Heart left ventricle (tissue), 16 donors: ENCODE results near the gene ASB13. TPM values are rescaled to one million over a fixed set of nuclear protein-coding genes. Genes with fewer than 3 reads are reported as not detected.

ENCODE experiments used
- ATAC-seq, 4 donors: fragments of 200-7000 bp; cut with Tn5 transposase; one replicate each; pipeline ENCODE4 v1.9.1; 2020 to 2022; ENCODE audit warnings: moderate library complexity in 4 of 4, mild to moderate bottlenecking in 3 of 4, moderate number of reproducible peaks in 1 of 4
- DNase-seq, 5 donors: peaks; one replicate each; pipeline ENCODE4 v3.0.0-alpha.2; 2020
- H3K27ac ChIP-seq, 12 donors: fragments of 200-600 bp; sonication (generic) in 4 of 12; one replicate each; pipeline versions ENCODE4 v1.5.0 to v1.8.0; 2016 to 2022; ENCODE audit warnings: mild to moderate bottlenecking in 2 of 12
- H3K27me3 ChIP-seq, 9 donors: fragments of 200-600 bp; sonication (generic) in 2 of 9; one replicate each; pipeline versions ENCODE4 v1.5.1 to v1.8.0; 2016 to 2022; ENCODE audit warnings: mild to moderate bottlenecking in 3 of 9
- H3K36me3 ChIP-seq, 9 donors: fragments of 200-600 bp; sonication (generic) in 2 of 9; one replicate each; pipeline versions ENCODE4 v1.5.0 to v1.8.0; 2018 to 2022; ENCODE audit warnings: mild to moderate bottlenecking in 2 of 9
- H3K4me1 ChIP-seq, 12 donors: fragments of 200-600 bp; sonication (generic) in 4 of 12; one replicate each; pipeline versions ENCODE4 v1.5.0 to v1.8.0; 2016 to 2022; ENCODE audit warnings: mild to moderate bottlenecking in 3 of 12
- H3K4me3 ChIP-seq, 12 donors: fragments of 200-600 bp; sonication (generic) in 4 of 12; one replicate each; pipeline versions ENCODE4 v1.5.0 to v1.8.0; 2017 to 2022; ENCODE audit warnings: mild to moderate bottlenecking in 9 of 12, moderate library complexity in 4 of 12
- H3K9me3 ChIP-seq, 12 donors: fragments of 200-600 bp; sonication (generic) in 4 of 12; one replicate each; pipeline versions ENCODE4 v1.5.0 to v1.8.0; 2016 to 2022; ENCODE audit warnings: mild to moderate bottlenecking in 1 of 12
- CTCF ChIP-seq, 12 donors: fragments of 200-600 bp; sonication (generic) in 4 of 12; IDR thresholded peaks; one replicate each; pipeline versions ENCODE4 v1.5.0 to v1.8.0; 2018 to 2022; ENCODE audit warnings: antibody characterized with exemption in 12 of 12, mild to moderate bottlenecking in 5 of 12
- POLR2A ChIP-seq, 2 donors: fragments of 450-650 bp; IDR thresholded peaks; one replicate each; pipeline ENCODE4 v1.6.1; 2017; ENCODE audit warnings: antibody characterized with exemption in 2 of 2, mild to moderate bottlenecking in 2 of 2, moderate library complexity in 2 of 2
- WGBS, 4 donors: extraction: QIAGEN DNeasy Blood & Tissue Kit in 2 of 4; methylation state at CpG; one replicate each; pipeline versions ENCODE4 v1.1.5 to v1.1.7; 2013 to 2018; 5-methylcytosine and 5-hydroxymethylcytosine counted together
- intact Hi-C, 10 donors: fragments of 100-400 bp; cut with DNase I; formaldehyde crosslinking; loops; one replicate each; pipeline versions ENCODE4 v1.11.1 to v1.14.2; 2022
- polyA plus RNA-seq, 2 donors: library from polyadenylated mRNA; stranded (reverse); fragments of 200-250 nt; gene quantifications; one replicate each; pipeline ENCODE4 v1.2.3, GENCODE V29; 2013
- total RNA-seq, 9 donors: library from RNA; depleted of rRNA in 2 of 9; stranded (reverse); fragments of >200 nt in 2 of 9; fragmentation: NEBNext Ultra II Directional in 3 of 9; extraction: Animal tissue kit (Norgen Biotek cat#: 25700) in 3 of 9; gene quantifications; one replicate each; pipeline versions ENCODE4 v1.1.0 to v1.2.4, GENCODE V29; 2016 to 2023
- donor health status: ischemic (EF 13 %, LVEDD 7.1; RV severe dilation, severe dysfunction).
- donor health status: healthy with polysubstance abuse.
- donor health status: DM: no; HTN: yes; CAD: no.
- donor health status: DM: no; HTN: no; CAD: no.
- donor health status: ischemic (EF 25% LVEDD 6.9; RV normal size, moderate dysfunction).
- donor health status: ischemic (EF 25% LVEDD 5.7; RV mildly dilated, moderate dysfunction).
- donor health status: healthy.
- donor health status: DM: yes; HTN: yes; CAD: no.
- donor health status: ischemic (EF 35%, LVEDD 5.7; RV mildly dilated, moderate dysfunction).
- donor health status: nonischemic (EF 11% LVEDD 7.7; RV severe dilation, severe dysfunction).
- donor health status: DM: yes; HTN: yes; CAD: no.
- donor health status: PGD.
- donor health status: ischemic (EF 29% LVEDD 5.4; RV normal size, mild dysfunction).
- donor health status: nonischemic (EF 23%, LVEDD 6.1; RV moderate dilation, normal function).

Gene ASB13
- total and polyA plus RNA-seq, 11 donors, result 9.9 to 18.6 (median 13.3) TPM

DNA sequence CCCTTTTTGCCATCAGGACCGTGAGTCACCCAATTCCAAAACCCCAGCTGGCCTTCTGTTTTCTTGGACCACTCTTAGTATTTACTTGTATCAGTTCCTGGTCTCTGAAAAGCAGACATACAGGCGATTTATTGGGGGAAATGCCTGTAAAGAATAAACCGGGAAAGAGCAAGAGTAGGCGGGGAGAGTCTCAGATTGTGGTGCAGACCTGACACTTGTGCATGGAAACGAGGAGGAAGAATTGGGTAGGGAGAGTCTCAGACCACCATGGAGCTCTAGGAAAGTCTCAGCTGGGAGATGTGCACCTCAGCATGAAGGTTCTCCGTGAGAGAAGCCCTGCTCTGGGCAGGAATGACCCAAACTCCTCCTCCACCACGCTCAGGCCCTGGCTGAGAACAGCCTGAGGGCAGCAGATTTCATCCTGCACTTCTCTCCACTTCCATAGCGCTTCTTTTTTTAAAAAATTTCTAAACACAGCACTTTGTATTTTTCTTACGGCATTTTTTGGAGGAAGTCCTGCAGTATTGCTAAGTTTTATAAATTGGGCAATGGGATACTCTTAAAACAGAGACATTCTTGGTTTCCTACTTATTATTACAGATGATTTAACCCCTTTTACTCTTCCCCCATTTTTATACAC lies 12.1 kb upstream of the ASB13 start:
- intact Hi-C loops, result no loop called here
- TF ChIP-seq POLR2A (IDR thresholded peaks at IDR 0.05) (no peak), CTCF (IDR thresholded peaks at IDR 0.05) (no peak)
- H3K4me3 ChIP-seq, result no peak overlapping the region
- peaks cover 0 to 15% (median 0%) of the 10 kb centered on the region in 9 donors for H3K27me3 ChIP-seq
- H3K27ac ChIP-seq, result no peak overlapping the region
- H3K9me3 ChIP-seq, result peaks cover 0 to 7% (median 0%) of the 10 kb centered on the region in 12 donors
- H3K4me1 ChIP-seq, result no peaks in the 10 kb centered on the region
- H3K36me3 ChIP-seq, result no peaks in the 10 kb centered on the region
- DNase-seq, result no peak
- 72 to 81% (median 74%) methylated on average over 9 of the region's 9 CpGs for WGBS, 4 donors
- ATAC-seq, result no peak

- Histone ChIP-seq H3K9me3 (peaks cover 0 to 22% (median 3%) of the 10 kb centered on the region in 12 donors), H3K27ac (no peak overlapping the region), H3K27me3 (no peaks in the 10 kb centered on the region), H3K4me1 (peaks cover 0 to 10% (median 6%) of the 10 kb centered on the region in 12 donors), H3K36me3 (no peaks in the 10 kb centered on the region), H3K4me3 (no peak overlapping the region)
- DNase-seq (no peak), ATAC-seq (no peak)
- 54 to 84% (median 75%) methylated on average over 8 of the region's 8 CpGs for WGBS, 4 donors
- intact Hi-C loops, result no loop called here
- no peak for TF ChIP-seq CTCF (IDR thresholded peaks at IDR 0.05)
- TF ChIP-seq POLR2A (IDR thresholded peaks at IDR 0.05), result no peak
These were observed 4.4 kb upstream of the ASB13 start for GRCh38 chr10:5670662-5671375.

DNA sequence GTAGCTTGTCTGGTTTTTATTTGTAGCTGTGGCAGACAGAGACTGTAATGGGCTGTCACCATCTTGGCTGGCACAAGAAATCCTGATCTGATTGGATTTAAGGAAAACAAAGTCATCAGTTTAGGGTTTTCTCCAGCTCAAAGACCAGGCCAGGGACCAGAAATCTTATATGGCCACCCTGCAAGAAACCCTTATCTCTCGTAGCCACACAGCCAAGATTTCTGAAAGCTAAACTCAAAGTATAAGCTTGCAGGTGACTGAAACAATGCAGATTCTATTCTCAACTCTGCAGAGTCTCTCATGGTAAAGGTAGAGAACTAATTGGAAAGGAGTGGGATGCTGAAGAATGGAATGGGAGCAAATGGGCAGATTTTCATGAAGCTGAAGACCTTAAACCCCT lies 3.2 kb upstream of the ASB13 start:
- Histone ChIP-seq H3K36me3 (no peaks in the 10 kb centered on the region), H3K4me1 (peaks cover 0 to 20% (median 13%) of the 10 kb centered on the region in 12 donors), H3K27ac (no peak overlapping the region), H3K27me3 (no peaks in the 10 kb centered on the region), H3K9me3 (peaks cover 0 to 22% (median 3%) of the 10 kb centered on the region in 12 donors), H3K4me3 (no peak overlapping the region)
- TF ChIP-seq POLR2A (IDR thresholded peaks at IDR 0.05), result no peak
- no peak for TF ChIP-seq CTCF (IDR thresholded peaks at IDR 0.05)
- DNase-seq (no peak), ATAC-seq (no peak)
- intact Hi-C loops, result no loop called here
- WGBS, 4 donors, result 86 to 94% (median 92%) methylated on average over 1 of the region's 1 CpG

DNA sequence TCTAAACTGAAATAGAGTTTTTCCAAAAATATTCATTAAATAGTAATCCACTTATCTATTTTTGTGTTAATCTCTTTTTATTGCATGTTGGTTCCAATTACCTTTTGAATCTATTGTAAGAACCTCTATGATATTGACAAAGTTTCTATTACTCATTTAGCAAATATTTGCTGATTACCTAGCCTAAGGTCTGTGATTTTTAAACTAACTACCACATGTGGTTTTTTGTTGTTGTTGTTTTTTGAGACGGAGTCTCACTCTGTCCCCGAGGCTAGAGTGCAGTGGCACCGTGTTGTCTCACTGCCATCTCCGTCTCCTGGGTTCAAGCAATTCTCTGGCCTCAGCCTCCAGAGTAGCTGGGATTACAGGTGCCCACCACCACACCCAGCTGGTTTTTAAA lies 2.0 kb upstream of the ASB13 start:
- Histone ChIP-seq H3K27ac (no peak overlapping the region), H3K36me3 (no peaks in the 10 kb centered on the region), H3K27me3 (no peaks in the 10 kb centered on the region), H3K9me3 (peaks cover 0 to 16% (median 2%) of the 10 kb centered on the region in 12 donors), H3K4me3 (no peak overlapping the region), H3K4me1 (peaks cover 0 to 21% (median 13%) of the 10 kb centered on the region in 12 donors)
- DNase-seq (no peak), ATAC-seq (no peak)
- intact Hi-C loops, result no loop called here
- 83 to 91% (median 86%) methylated on average over 4 of the region's 4 CpGs for WGBS, 4 donors
- TF ChIP-seq CTCF (IDR thresholded peaks at IDR 0.05) (no peak), POLR2A (IDR thresholded peaks at IDR 0.05) (no peak)
